Neural progenitor cell (in vitro differentiated cells): Measurements from ENCODE around the gene HYAL4. TPM values are rescaled to one million over a fixed set of nuclear protein-coding genes. Genes with fewer than 3 reads are reported as not detected.

ENCODE experiments used
- DNase-seq: peaks from one replicate; pipeline ENCODE4 v3.0.0-alpha.2; 2016; ENCODE audit warnings: low spot score
- H2AFZ ChIP-seq: fragments of 200-600 bp; sonication (generic); replicated peaks from 2 replicates; pipeline ENCODE4 v1.6.1; 2016; ENCODE audit warnings: antibody characterized with exemption
- H3F3A ChIP-seq: fragments of 200-600 bp; sonication (generic); 2 replicates; pipeline ENCODE4 v1.6.1; 2016; ENCODE audit warnings: antibody characterized with exemption, low read depth
- H3K27ac ChIP-seq: fragments of 200-600 bp; sonication (generic); 2 replicates; pipeline ENCODE4 v1.5.1; 2016; ENCODE audit warnings: mild to moderate bottlenecking
- H3K27me3 ChIP-seq: fragments of 200-600 bp; sonication (generic); 2 replicates; pipeline ENCODE4 v1.6.1; 2016; ENCODE audit warnings: mild to moderate bottlenecking, moderate library complexity
- H3K36me3 ChIP-seq: fragments of 200-600 bp; sonication (generic); 2 replicates; pipeline ENCODE4 v1.5.1; 2016
- H3K4me1 ChIP-seq: fragments of 200-600 bp; sonication (generic); 2 replicates; pipeline ENCODE4 v1.6.1; 2016; ENCODE audit warnings: mixed run types
- H3K4me2 ChIP-seq: fragments of 200-600 bp; sonication (generic); 2 replicates; pipeline ENCODE4 v1.6.1; 2016
- H3K4me3 ChIP-seq: fragments of 200-600 bp; sonication (generic); 2 replicates; pipeline ENCODE4 v1.5.1; 2016
- H3K79me2 ChIP-seq: fragments of 200-600 bp; sonication (generic); 2 replicates; pipeline ENCODE4 v1.6.1; 2016; ENCODE audit warnings: low read depth
- H3K9ac ChIP-seq: fragments of 200-600 bp; sonication (generic); 2 replicates; pipeline ENCODE4 v1.6.1; 2016
- H3K9me3 ChIP-seq: fragments of 200-600 bp; sonication (generic); 2 replicates; pipeline ENCODE4 v1.5.1; 2016; ENCODE audit warnings: low read depth
- H4K20me1 ChIP-seq: fragments of 200-600 bp; sonication (generic); 2 replicates; pipeline ENCODE4 v1.6.1; 2016; ENCODE audit warnings: low read depth
- H3K27ac Mint-ChIP-seq: 3 replicates; pipeline ENCODE4 v1.8.0; 2021; ENCODE audit warnings: mixed read lengths
- H3K27me3 Mint-ChIP-seq: 2 replicates; pipeline ENCODE4 v1.8.0; 2022; ENCODE audit warnings: low read depth, mild to moderate bottlenecking, inconsistent platforms, moderate library complexity, mixed read lengths; ENCODE audit not compliant: insufficient read depth
- H3K36me3 Mint-ChIP-seq: 3 replicates; pipeline ENCODE4 v1.8.0; 2021; ENCODE audit warnings: mixed read lengths
- H3K4me1 Mint-ChIP-seq: 3 replicates; pipeline ENCODE4 v1.8.0; 2021; ENCODE audit warnings: mixed read lengths
- H3K4me3 Mint-ChIP-seq: 3 replicates; pipeline ENCODE4 v1.8.0; 2021; ENCODE audit warnings: mild to moderate bottlenecking, moderate library complexity, mixed read lengths
- H3K9me3 Mint-ChIP-seq: 3 replicates; pipeline ENCODE4 v1.8.0; 2020; ENCODE audit warnings: mixed read lengths
- CTCF ChIP-seq: fragments of 200-600 bp; sonication (generic); IDR thresholded peaks from 2 replicates; pipeline ENCODE4 v1.5.1; 2017; ENCODE audit warnings: antibody characterized with exemption, mild to moderate bottlenecking
- EZH2 ChIP-seq: fragments of 200-600 bp; sonication (generic); IDR thresholded peaks from 2 replicates; pipeline ENCODE4 v1.6.1; 2017; ENCODE audit warnings: antibody characterized with exemption, mild to moderate bottlenecking, moderate library complexity
- EZH2phosphoT487 ChIP-seq: fragments of 200-600 bp; sonication (generic); IDR thresholded peaks from 2 replicates; pipeline ENCODE4 v1.6.1; 2017; ENCODE audit warnings: antibody characterized with exemption
- total RNA-seq: library from RNA; depleted of rRNA; stranded (reverse); fragments of >200 nt; gene quantifications from 2 replicates; pipeline ENCODE4 v1.2.3, GENCODE V29; 2015; ENCODE audit warnings: low replicate concordance

Gene HYAL4
- total RNA-seq, 1 donor from 2014 or later, result not detected

GRCh38 chr7:123860848-123861247, 15.9 kb downstream of the HYAL4 start:
- no peaks in the 10 kb centered on the region for H3K79me2 ChIP-seq
- no peak overlapping the region for H3K4me3 ChIP-seq
- H3K9me3 Mint-ChIP-seq, result peaks cover 5% of the 10 kb centered on the region
- no peaks in the 10 kb centered on the region for H3F3A ChIP-seq
- no peak overlapping the region for H3K27ac Mint-ChIP-seq
- no peak for DNase-seq
- no peaks in the 10 kb centered on the region for H3K4me1 ChIP-seq
- H2AFZ ChIP-seq, result no peak overlapping the region
- H3K4me2 ChIP-seq, result no peak overlapping the region
- H3K36me3 Mint-ChIP-seq, result no peaks in the 10 kb centered on the region
- TF ChIP-seq EZH2 (no peak), EZH2phosphoT487 (no peak), CTCF (no peak)
- H3K9me3 ChIP-seq, result no peaks in the 10 kb centered on the region
- no peaks in the 10 kb centered on the region for H3K36me3 ChIP-seq
- H3K27me3 Mint-ChIP-seq, result peaks cover 2% of the 10 kb centered on the region
- H3K27me3 ChIP-seq, result no peaks in the 10 kb centered on the region
- no peak overlapping the region for H3K9ac ChIP-seq
- H3K27ac ChIP-seq, result no peak overlapping the region
- H4K20me1 ChIP-seq, result no peaks in the 10 kb centered on the region
- H3K4me1 Mint-ChIP-seq, result peaks cover 3% of the 10 kb centered on the region
- H3K4me3 Mint-ChIP-seq, result no peak overlapping the region

- no peaks in the 10 kb centered on the region for H3K79me2 ChIP-seq
- H3K27ac ChIP-seq, result no peak overlapping the region
- Mint-ChIP-seq H3K36me3 (no peaks in the 10 kb centered on the region), H3K9me3 (no peaks in the 10 kb centered on the region), H3K4me1 (peaks cover 3% of the 10 kb centered on the region), H3K27me3 (peaks cover 4% of the 10 kb centered on the region), H3K4me3 (no peak overlapping the region), H3K27ac (no peak overlapping the region)
- H4K20me1 ChIP-seq, result no peaks in the 10 kb centered on the region
- H3K36me3 ChIP-seq, result no peaks in the 10 kb centered on the region
- no peak overlapping the region for H3K4me2 ChIP-seq
- TF ChIP-seq CTCF, result no peak
- no peak for TF ChIP-seq EZH2
- no peak for TF ChIP-seq EZH2phosphoT487
- no peak overlapping the region for H3K4me3 ChIP-seq
- H3K9me3 ChIP-seq, result no peaks in the 10 kb centered on the region
- no peaks in the 10 kb centered on the region for H3K4me1 ChIP-seq
- H3K27me3 ChIP-seq, result no peaks in the 10 kb centered on the region
- H3F3A ChIP-seq, result no peaks in the 10 kb centered on the region
- no peak overlapping the region for H2AFZ ChIP-seq
- no peak overlapping the region for H3K9ac ChIP-seq
- no peak for DNase-seq
Measured at GRCh38 chr7:123862775-123863174, 17.8 kb downstream of the HYAL4 start.

- H3K27me3 Mint-ChIP-seq, result peaks cover 4% of the 10 kb centered on the region
- no peaks in the 10 kb centered on the region for H3K27me3 ChIP-seq
- H3K4me1 Mint-ChIP-seq, result peaks cover 3% of the 10 kb centered on the region
- H3K9me3 Mint-ChIP-seq, result no peaks in the 10 kb centered on the region
- H3F3A ChIP-seq, result no peaks in the 10 kb centered on the region
- H3K4me3 ChIP-seq, result no peak overlapping the region
- no peak overlapping the region for H3K4me2 ChIP-seq
- H3K9ac ChIP-seq, result no peak overlapping the region
- no peak overlapping the region for H2AFZ ChIP-seq
- DNase-seq, result no peak
- no peaks in the 10 kb centered on the region for H4K20me1 ChIP-seq
- H3K4me3 Mint-ChIP-seq, result no peak overlapping the region
- no peak overlapping the region for H3K27ac ChIP-seq
- H3K9me3 ChIP-seq, result no peaks in the 10 kb centered on the region
- TF ChIP-seq EZH2, result no peak
- TF ChIP-seq EZH2phosphoT487, result no peak
- no peak for TF ChIP-seq CTCF
- no peak overlapping the region for H3K27ac Mint-ChIP-seq
- no peaks in the 10 kb centered on the region for H3K79me2 ChIP-seq
- H3K36me3 Mint-ChIP-seq, result no peaks in the 10 kb centered on the region
- H3K4me1 ChIP-seq, result no peaks in the 10 kb centered on the region
- H3K36me3 ChIP-seq, result no peaks in the 10 kb centered on the region
Measured at GRCh38 chr7:123863461-123863860, 18.5 kb downstream of the HYAL4 start.

- Histone ChIP-seq H3K9ac (no peak overlapping the region), H3K79me2 (no peaks in the 10 kb centered on the region), H3K9me3 (no peaks in the 10 kb centered on the region), H3K27me3 (no peaks in the 10 kb centered on the region), H3K36me3 (no peaks in the 10 kb centered on the region), H3K4me1 (no peaks in the 10 kb centered on the region), H4K20me1 (no peaks in the 10 kb centered on the region), H2AFZ (no peak overlapping the region), H3F3A (no peaks in the 10 kb centered on the region), H3K4me3 (no peak overlapping the region), H3K4me2 (no peak overlapping the region), H3K27ac (no peak overlapping the region)
- no peaks in the 10 kb centered on the region for H3K36me3 Mint-ChIP-seq
- peaks cover 3% of the 10 kb centered on the region for H3K4me1 Mint-ChIP-seq
- no peak overlapping the region for H3K27ac Mint-ChIP-seq
- no peak overlapping the region for H3K4me3 Mint-ChIP-seq
- DNase-seq, result no peak
- no peaks in the 10 kb centered on the region for H3K9me3 Mint-ChIP-seq
- peaks cover 4% of the 10 kb centered on the region for H3K27me3 Mint-ChIP-seq
- TF ChIP-seq EZH2phosphoT487, result no peak
- TF ChIP-seq CTCF, result no peak
- TF ChIP-seq EZH2, result no peak
Measured at GRCh38 chr7:123864012-123864411, 19.0 kb downstream of the HYAL4 start.
